CD4-positive, alpha-beta T cell treated with Interleukin-17A for 1 hour (primary cell): ENCODE results near the gene TTL.
"Not testable (repeated sequence)": the region's sequence is repeated elsewhere in the genome, so short reads cannot be mapped to it uniquely, and the experiment has no call there.

Source experiments
- DNase-seq: peaks from one replicate; pipeline ENCODE4 v3.0.0-alpha.2; 2020

TTL gene

DNA sequence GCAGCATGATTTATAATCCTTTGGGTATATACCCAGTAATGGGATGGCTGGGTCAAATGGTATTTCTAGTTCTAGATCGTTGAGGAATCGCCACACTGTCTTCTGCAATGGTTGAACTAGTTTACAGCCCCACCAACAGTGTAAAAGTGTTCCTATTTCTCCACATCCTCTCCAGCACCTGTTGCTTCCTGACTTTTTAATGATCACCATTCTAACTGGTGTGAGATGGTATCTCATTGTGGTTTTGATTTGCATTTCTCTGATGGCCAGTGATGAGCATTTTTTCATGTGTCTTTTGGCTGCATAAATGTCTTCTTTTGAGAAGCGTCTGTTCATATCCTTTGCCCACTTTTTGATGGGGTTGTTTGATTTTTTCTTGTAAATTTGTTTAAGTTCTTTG, 42.3 kb downstream of the TTL start:
- DNase-seq, result not testable (repeated sequence)

DNA sequence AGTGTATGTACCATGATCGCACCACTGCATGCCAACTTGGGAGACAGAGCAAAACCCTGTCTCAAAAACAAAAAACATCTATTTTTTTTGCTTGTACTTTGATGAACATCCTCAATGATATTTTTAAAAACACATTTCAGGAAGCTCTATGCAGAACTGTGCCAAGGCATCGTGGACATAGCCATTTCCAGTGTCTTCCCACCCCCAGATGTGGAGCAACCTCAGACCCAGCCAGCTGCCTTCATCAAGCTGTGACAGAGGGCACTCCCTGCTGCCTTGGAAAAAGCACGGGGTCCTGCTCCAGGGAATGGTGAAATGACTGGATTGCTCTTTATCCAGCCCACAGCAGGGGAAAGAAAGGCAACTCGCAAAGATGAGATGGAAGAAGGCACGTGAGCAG, 46.6 kb downstream of the TTL start:
- DNase-seq, result no peak

DNA sequence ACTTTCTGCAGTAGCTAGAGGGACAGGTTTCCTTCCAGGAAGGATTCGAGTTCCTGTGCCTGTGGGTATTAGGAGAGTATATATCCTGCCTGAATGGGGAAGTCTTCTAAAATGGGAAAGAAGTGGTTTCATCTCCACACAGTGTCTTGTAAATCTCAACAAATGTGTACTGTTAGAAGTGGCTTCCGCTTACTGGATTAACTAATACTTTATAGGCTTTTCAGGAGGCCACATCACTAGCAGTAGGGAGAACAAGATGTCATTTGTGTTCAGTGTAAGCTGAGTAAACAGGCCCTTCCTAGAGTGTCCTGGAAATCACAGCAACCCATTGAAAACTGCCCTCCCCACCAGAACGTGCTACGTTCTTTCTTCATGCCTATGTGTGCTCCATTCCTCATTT, 47.8 kb downstream of the TTL start:
- no peak for DNase-seq

DNA sequence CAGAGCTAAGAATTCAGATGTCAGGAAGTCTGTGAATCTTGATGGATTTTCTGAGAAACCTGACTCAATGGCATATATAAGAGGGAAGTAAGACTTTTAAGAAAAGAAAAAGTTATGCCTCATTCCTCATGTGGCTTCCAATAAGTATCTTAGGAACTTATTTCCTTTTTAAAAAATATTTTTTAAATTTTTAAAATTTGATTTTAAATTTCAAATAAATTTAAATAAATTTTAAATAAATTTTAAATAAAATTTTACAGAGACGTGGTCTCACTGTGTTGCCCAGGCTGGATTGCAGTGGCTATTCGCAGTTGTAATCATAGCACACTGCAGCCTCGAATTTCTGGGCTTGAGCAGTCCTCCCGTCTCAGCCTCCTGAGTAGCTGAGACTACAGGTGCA, 48.8 kb downstream of the TTL start:
- DNase-seq, result no peak

DNA sequence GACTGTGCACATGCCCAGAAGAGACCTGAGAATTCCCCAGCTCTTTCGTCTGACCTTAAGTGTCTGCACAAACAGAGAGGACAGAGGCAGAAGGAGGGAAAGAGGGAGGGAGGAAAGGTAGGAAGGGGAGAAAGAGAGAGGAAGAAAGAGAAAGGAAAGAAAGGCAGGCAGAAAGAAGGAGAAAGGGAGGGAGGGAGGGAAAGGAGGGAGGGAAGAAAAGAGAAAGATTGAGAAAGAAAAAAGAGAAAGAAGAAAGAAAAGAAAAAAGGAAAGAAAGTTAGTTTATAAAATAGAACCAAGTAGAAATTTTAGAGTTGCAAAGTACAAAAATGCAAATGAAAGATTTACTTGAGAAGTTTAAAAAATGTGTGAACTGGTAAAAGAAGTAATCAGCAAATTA, 52.9 kb downstream of the TTL start:
- no peak for DNase-seq

DNA sequence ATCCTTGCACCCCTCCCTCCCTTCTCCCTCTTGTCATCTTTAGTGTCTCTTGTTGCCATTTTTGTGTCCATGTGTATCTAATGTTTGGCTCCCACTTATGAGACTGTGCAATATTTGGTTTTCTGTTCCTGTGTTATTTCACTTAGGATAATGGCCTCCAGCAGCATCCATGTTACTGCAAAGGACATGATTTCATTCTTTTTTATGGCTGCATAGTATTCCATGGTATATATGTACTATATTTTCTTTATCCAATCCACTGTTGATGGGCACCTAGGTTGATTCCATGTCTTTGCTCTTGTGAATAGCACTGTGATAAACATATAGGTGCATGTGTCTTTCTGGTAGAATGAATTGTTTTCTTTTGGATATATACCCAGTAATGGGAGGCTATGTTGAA, 54.7 kb downstream of the TTL start:
- DNase-seq, result not testable (repeated sequence)

DNA sequence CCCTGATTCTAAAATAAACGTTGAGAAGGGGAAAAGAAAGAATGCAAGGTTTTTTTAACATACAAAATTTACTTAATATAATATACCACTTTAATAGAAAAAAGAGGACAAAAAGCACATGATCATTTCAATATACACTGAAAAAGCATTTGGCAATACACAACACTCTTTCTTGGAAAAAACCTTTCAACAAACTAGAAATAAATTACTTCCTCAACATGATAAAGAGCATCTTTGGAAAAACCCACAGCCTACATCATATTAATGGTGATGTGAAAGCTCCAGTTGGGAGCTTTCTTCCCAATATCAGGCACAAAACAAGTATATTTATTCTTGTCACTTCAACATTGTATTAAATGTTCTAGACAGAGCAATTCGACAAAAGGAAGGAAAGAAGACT, 57.4 kb downstream of the TTL start:
- DNase-seq, result no peak

DNA sequence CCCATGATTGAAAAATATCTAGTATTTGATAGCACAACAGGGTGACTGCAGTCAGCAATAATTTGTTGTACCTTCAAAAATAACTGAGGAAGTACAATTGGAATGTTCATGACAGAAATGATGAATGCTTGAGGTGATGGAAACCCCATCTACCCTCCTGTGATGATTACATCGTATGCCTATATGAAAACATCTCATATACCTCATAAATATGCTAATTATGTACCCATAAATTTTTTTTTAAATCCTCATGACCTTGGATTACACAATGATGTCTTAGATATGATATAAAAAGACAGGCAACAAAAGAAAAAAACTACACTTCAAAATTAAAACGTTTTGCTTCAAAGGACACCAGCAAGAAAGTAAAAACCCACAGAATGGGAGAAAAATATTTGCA, 59.0 kb downstream of the TTL start:
- DNase-seq, result no peak

DNA sequence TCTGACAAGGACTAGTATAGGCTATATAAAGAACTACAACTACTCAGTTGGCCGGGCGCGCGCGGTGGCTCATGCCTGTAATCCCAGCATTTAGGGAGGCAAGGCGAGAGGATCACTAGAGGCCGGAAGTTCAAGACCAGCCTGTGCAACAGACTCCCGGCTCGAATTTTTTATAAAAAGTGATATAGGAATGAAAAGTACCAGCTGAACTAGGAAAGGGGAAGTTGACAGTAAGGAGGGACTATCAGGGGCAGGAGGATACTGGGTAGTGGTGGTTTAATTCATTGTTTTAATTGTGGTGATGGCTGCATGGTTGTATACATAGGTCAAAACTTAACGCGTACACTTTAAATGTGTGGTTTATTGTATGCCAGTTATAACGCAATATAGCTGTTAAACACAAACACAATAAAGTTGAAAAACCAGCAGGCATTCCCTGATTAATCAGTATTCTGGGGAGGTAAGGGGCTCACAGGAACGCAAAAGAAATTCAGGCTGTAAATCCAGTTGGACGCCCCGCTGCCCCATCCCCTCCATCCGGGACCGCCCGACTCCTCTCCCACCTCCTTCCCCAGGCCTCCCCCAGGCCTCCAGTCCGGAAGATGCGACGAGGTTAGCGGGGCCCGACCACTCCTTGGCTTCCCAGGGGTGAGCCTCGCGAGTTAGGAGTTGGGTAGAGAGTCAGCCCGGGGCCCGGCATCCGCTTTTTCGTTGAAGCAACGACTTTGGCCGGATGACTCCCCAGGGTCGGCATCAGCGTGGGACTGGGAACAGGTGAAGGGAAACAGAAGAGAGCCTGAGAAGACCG, 59.6 kb downstream of the TTL start:
- DNase-seq, result peak; percentile 81

DNA sequence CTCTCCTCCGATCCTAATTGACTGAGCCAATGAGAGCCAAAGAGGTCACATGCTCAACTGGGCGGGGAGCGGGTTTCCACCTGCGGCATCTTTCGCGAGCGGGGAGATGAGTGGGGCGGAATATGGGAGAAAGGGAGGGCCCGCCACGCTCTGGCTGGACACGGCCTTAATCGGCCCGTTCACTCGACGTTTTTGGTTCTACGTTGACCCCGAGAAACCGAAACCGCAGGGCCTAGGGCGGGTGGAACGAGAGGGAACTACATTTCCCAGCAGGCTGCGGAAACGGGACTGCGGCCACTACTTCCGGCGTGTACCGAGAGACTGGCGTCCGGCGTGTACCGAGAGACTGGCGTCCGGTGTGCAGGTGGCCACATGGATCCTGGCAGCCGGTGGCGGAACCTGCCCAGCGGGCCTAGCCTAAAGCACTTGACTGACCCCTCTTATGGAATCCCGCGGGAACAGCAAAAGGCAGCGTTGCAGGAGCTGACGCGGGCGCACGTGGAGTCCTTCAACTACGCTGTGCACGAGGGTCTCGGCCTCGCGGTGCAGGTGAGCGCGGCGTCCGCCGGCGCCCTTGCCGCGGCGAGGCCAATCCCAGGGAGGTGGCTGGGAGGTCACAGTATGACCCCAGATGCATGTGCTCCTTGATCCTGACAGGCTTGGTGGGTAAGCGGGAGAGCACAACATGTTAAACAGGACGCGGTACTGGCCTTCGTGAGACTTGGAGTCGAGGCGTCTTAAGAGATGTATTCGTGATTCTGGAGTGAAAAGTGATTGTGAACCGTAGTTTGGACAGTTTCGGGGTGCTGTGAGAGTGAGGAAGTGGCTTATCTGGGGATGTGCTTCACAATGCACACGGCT, 60.4 kb downstream of the TTL start, which contains the start of gene POLR1B:
Gene POLR1B (plus strand): TSS at position 343 of the 861 bp plus-strand sequence. CDS start 30 bp downstream, at position 373.
- DNase-seq, result peak; percentile 13

DNA sequence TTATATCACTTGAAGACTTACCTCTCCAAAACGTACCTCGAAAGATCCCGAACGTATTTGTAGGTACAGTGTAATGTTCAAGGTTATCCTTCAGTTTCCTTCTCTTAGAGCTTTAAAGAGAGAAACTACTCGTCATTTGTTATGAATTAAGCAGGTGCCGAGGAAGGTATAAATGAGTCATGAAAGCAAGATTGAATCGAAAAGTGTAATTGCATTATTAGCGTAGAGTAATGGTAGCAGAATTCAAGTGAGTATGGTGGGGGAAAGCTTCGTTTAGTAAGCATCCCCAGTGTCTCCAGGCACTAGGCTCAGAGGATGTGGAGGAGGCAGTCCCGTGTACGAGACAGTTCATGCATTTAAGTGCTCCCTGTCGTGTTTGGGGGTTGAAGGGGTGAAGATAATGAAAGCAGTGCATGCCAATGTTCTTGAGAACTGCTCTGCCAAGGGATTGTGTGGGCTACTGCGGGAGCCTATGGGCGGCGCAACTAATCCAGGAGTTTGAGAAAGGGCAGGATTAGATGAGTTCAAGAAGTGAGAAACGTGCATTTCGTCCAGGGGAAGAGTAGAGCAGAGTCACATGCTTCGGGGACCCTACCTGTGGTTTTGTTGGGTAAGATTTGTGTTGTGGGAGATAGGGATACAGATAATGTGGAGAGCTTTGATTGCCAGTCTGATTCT, 61.2 kb downstream of the TTL start:
- DNase-seq, result peak; percentile 5

DNA sequence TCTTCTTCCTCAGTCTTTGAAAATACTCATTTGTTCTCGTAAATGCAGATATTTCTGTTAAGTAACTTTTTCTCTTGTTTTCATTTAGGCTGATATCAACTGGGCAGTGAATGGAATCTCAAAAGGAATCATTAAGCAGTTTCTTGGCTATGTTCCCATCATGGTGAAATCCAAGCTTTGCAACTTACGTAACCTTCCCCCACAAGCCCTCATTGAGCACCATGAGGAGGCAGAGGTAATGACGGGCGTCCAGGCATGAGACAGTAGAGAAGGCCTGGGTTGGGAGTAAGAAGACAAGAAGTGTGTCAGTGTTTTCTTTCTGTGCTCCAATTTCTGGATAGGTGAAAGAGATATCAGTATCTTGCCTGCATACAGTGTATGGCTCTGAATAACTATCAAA, 65.4 kb downstream of the TTL start:
- no peak for DNase-seq

DNA sequence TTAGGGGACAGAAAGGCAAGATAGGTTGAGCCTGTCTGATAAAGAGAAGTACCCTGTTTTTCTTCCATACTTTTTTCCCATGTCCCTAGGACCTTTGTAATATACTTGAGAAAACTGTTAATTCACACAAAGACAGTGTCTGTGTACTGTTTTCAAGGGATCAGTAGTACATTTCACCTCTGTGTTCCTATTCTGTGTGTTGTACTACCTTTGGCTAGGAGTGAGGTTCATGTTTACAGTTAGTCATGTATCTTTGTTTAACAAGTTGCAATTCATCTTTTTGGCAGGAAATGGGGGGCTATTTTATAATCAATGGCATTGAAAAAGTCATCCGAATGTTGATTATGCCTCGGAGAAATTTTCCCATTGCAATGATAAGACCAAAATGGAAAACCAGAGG, 67.0 kb downstream of the TTL start:
- no peak for DNase-seq

DNA sequence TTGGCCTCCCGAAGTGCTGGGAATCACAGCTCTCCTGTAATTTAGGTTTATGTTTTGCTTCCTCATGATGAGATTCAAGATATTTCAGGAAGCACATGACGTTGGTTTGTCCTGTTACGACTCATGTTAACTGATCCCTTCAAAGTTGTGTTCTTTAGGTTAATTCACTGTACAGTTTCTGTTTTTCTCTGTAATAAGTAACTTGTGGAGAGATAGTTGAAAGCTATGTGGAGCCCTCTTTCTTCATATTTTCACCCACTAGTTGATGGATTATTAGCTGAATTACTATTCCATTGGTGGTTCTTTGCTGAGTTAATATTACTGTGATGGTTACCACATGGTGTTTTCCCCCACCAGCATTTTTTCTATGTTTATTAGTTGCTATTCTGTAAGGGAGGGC, 84.1 kb downstream of the TTL start:
- DNase-seq, result no peak

DNA sequence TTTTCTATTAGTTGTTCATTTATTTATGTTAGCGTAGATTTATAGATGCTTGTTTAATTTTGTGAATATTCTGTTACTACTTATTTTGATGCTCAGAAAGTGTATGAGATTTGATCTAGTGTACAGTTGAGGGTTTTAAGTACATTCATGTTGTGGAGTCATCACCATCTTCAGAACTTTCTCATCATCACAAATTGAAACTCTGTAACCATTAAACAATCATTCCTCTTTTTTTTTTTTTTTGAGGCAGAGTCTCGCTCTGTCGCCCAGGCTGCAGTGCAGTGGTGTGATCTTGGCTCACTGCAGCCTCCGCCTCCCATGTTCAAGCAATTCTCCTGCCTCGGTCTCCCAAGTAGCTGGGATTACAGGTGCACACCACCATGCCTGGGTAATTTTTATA, 84.6 kb downstream of the TTL start:
- DNase-seq, result not testable (repeated sequence)

DNA sequence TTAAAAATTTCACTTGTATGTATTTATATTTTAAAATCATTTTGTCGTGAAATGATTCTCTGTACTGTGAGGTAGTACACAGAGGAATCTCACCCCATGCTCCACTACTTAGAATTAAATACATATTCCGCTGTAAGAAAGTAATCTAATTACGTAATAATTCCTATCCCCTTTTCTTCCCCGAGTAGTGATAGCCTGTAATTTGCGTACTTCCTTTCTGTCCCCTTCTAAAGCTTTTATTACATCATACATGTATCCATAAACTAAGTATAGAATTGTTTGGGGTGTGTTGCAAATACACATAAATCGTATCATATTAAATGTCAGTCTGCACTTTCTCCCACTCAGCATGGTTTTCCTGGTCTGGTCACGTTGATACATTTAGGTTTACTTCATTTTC, 90.0 kb downstream of the TTL start:
- DNase-seq, result no peak

DNA sequence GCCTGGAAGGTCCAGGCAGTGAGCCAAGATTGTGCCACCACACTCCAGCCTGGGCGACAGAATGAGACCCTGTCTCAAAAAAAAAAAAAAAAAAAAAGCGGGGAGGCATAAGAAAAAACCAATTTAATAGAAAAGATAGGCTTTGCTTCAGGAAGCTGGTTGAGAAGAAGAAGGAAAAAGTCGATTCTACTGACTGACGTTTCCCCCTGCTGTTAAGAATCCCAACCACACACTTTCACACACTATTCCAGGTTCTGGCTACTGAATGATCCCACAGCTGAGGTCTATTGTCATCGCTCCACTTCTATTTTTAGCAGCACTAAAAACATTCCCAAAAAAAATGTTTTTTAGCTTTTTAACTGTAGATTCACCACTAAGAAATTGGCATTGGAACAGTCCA, 95.8 kb downstream of the TTL start:
- DNase-seq, result no peak

DNA sequence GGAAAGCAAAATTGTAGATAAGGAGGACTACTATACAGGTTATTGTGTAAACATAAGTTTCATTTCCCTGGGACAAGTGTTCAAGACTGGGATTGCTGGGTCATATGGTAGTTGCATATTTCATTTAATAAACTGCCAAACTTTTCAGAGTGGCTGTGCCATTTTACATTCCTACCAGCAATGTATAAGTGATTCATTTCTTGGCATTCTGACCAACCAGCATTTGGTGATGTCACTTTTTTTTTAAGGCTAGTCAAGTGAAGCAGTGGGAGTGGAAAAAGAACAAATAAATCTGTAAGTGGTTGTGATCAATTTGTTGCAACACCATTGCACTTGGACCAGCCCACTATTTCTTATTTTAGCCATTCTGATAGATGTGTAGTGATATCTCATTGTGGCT, 97.3 kb downstream of the TTL start:
- DNase-seq, result no peak

DNA sequence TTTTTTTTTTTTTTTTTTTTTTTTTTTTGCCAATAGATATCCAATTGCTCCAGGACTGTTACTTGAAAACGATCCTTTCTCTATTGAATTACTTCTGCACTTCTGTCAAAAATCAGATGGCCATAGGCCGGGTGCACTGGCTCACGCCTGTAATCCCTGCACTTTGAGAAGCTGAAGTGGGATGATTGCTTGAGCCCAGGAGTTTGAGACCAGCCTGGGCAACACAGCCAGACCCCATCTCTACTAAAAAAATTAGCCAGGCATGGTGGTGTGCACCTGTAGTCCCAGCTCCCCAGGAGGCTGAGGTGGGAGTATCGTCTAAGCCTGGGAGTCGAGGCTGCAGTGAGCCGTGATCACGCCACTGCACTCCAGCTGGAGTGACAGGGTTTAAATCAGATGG, 98.1 kb downstream of the TTL start:
- DNase-seq, result no peak

DNA sequence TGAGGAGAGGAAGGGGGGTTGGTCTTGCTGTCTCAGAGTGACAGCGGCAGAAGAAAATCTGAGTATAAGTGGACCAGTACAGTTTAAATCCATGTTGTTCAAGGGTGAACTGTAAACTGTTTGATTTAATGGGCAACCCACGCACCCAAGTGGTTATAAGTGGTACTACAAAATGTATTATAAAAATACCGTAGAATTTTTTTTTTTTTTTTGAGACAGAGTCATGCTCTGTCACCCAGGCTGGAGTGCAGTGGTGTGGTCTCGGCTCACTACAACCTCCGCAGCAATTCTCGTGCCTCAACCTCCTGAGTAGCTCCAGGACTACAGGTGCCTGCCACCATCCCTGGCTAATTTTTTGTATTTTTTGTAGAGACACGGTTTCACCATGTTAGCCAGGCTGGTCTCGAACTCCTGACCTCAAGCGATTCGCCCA, 100.4 kb downstream of the TTL start:
- DNase-seq, result peak; percentile 79

DNA sequence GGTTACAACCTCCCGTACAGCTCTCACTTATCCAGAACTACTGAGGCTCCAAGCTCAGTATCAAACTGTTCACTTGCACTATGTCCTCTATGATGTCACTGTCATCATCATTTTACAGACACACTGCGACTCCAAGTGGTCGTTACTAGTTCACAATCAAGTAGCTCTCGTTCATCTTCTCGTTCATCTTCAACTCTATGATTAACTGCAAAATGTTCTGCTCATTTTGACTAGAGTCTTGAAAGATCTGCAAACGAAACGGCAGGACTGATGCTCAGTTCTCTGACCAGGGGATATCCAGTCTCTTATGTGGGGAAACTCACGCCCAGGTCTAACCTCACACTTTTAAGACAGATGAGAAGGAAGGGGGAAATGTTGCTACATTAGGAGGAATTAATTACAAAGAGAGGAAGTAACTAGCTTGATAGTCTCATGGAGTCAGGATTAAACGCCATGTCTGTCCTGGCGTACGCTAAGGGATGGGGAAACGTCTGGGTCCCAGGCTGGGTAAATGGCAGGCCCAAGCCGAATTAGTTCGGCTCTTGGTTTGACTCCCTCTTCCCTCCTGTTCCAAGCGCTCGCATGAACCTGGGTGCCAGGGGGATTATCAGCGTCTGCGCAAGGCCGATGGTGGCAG, 101.7 kb downstream of the TTL start:
- peak; percentile 24 for DNase-seq

DNA sequence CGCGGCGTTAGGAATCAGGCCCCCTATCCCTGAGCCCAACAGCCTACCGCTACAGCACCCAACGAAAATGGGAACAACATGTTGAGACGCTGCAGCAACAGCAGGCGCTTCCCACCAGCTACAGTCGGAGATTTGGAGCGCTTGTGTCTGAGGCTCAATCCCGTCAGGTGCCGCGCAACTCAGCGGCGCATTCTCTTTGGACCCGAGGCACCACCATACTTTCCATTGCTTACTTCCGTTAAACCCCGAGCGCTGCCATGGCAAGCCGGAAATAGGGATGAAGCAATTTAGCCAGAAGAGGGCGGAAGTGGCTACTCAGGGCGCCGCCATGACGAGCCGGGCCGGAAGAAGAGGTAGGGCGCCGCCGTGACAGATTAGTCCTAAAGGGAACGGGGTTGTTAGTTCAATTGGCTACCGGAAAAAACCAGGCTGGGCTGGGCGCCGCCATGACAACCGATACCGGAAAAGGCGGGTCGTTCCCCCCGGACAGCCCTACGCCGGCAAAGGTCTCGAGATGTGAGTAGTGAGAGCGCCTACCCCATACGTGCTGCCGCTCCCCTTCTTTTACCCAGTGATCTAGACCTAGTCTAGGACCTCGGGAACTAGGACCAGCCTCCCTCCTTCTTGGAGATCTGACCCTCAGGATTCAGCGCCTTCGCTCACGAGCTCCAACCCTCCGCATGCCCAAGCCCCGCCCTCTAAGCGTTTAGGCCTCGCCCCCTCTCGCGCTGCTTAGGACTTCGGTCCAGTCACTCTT, 102.4 kb downstream of the TTL start, which contains the start of gene CHCHD5:
Gene CHCHD5 (plus strand): TSS at position 476 of the 757 bp plus-strand sequence. CDS start 39 bp downstream, at position 515.
- DNase-seq, result peak; percentile 97
